ENCODE data around the gene HOGA1.

HOGA1 gene

GRCh38 chr10:97596101-97597082 is 12.2 kb downstream of the HOGA1 start:
- H3K9me2 ChIP-seq (ENCODE audit: low read depth, low read length), result no peaks in the 10 kb centered on the region
- H3K79me2 ChIP-seq (ENCODE audit: insufficient read depth, low read length), result no peaks in the 10 kb centered on the region
- no peaks in the 10 kb centered on the region for H3K36me3 ChIP-seq (ENCODE audit: insufficient read depth, low read length)
- no peak overlapping the region for H3K4me2 ChIP-seq (ENCODE audit: low read length)
- H3K27ac ChIP-seq (ENCODE audit: low read depth, low read length, poor library complexity, severe bottlenecking), result no peak overlapping the region
- H3K9ac ChIP-seq (ENCODE audit: low read length), result no peak overlapping the region
- no peaks in the 10 kb centered on the region for H4K20me1 ChIP-seq (ENCODE audit: insufficient read depth, low read length)
- no peak for TF ChIP-seq EZH2 (IDR thresholded peaks at IDR 0.05; ENCODE audit: borderline replicate concordance, low read length)
- TF ChIP-seq, protein P1, sequence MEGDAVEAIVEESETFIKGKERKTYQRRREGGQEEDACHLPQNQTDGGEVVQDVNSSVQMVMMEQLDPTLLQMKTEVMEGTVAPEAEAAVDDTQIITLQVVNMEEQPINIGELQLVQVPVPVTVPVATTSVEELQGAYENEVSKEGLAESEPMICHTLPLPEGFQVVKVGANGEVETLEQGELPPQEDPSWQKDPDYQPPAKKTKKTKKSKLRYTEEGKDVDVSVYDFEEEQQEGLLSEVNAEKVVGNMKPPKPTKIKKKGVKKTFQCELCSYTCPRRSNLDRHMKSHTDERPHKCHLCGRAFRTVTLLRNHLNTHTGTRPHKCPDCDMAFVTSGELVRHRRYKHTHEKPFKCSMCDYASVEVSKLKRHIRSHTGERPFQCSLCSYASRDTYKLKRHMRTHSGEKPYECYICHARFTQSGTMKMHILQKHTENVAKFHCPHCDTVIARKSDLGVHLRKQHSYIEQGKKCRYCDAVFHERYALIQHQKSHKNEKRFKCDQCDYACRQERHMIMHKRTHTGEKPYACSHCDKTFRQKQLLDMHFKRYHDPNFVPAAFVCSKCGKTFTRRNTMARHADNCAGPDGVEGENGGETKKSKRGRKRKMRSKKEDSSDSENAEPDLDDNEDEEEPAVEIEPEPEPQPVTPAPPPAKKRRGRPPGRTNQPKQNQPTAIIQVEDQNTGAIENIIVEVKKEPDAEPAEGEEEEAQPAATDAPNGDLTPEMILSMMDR (IDR thresholded peaks at IDR 0.05; ENCODE audit: low read length), result no peak
- H3K27me3 ChIP-seq (ENCODE audit: insufficient read depth, low read length), result no peaks in the 10 kb centered on the region
- no peaks in the 10 kb centered on the region for H3F3A ChIP-seq (ENCODE audit: insufficient read depth, low read length)
- no peaks in the 10 kb centered on the region for H3K4me1 ChIP-seq (ENCODE audit: insufficient read depth, low read length, severe bottlenecking)
- H3K4me3 ChIP-seq (ENCODE audit: low read depth, low read length, poor library complexity, severe bottlenecking), result no peak overlapping the region
- H3K9me3 ChIP-seq (ENCODE audit: low read length), result no peaks in the 10 kb centered on the region
- no peak overlapping the region for H2AFZ ChIP-seq (ENCODE audit: low read length)

DNA sequence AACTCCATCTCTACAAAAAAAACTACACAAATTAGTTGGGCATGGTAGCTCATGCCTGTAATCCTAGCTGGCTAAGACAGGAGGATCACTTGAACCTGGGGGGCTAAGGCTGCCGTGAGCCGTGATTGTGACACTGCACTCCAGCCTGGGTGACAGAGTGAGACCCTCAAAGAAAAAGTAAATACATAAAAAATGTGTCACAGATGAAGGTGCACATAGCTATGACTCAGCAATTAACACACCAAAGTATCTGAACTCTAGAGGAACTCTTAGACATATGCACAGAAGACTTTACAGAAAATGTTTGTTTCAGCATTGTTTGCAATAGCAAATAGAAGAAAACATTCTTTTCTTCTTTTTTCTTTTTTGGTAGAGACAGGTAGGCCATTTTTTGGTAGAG is 13.6 kb downstream of the HOGA1 start:
- Histone ChIP-seq H3K79me2 (ENCODE audit: insufficient read depth, low read length) (no peaks in the 10 kb centered on the region), H3K4me2 (ENCODE audit: low read length) (no peak overlapping the region), H3K9me2 (ENCODE audit: low read depth, low read length) (no peaks in the 10 kb centered on the region), H3K9ac (ENCODE audit: low read length) (no peak overlapping the region), H3K27ac (ENCODE audit: low read depth, low read length, poor library complexity, severe bottlenecking) (no peak overlapping the region), H2AFZ (ENCODE audit: low read length) (no peak overlapping the region), H3K27me3 (ENCODE audit: insufficient read depth, low read length) (no peaks in the 10 kb centered on the region), H3K9me3 (ENCODE audit: low read length) (no peaks in the 10 kb centered on the region), H3K36me3 (ENCODE audit: insufficient read depth, low read length) (no peaks in the 10 kb centered on the region), H3K4me1 (ENCODE audit: insufficient read depth, low read length, severe bottlenecking) (no peaks in the 10 kb centered on the region), H4K20me1 (ENCODE audit: insufficient read depth, low read length) (no peaks in the 10 kb centered on the region), H3K4me3 (ENCODE audit: low read depth, low read length, poor library complexity, severe bottlenecking) (no peak overlapping the region), H3F3A (ENCODE audit: insufficient read depth, low read length) (no peaks in the 10 kb centered on the region)
- TF ChIP-seq EZH2 (IDR thresholded peaks at IDR 0.05; ENCODE audit: borderline replicate concordance, low read length), result no peak
- TF ChIP-seq, protein P1 (IDR thresholded peaks at IDR 0.05; ENCODE audit: low read length), result no peak

DNA sequence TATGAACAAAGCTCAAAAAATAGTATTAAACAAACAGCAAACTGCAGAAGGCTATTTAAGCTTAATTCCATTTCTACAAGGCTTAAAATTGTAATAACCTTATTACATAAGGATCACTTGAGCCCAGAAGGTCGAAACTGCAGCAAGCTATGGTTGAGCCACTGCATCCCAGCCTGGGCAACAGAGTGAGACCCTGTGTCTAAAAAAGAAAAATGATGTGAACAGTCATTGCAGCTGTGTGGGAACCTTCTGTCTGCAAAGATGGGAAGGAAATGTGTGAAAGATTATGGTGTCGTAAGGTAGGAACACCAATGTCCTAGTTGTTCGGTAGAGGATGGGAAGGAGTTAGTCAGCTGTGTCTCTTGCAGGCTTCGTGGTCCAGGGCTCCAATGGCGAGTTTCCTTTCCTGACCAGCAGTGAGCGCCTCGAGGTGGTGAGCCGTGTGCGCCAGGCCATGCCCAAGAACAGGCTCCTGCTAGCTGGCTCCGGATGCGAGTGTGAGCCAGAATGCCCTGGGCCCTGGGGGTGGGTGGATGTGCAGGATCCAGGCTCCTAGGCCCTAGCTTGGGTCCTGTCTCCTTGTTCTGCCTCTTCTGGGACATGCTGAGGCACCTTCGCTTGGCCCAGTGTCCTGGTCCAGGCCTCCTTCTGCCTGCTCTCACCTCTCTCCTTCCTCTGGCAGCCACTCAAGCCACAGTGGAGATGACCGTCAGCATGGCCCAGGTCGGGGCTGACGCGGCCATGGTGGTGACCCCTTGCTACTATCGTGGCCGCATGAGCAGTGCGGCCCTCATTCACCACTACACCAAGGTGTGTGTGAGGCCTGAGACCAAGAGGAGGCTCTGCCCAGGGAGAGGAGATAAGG is 14.4 kb downstream of the HOGA1 start:
- Histone ChIP-seq H3K79me2 (ENCODE audit: insufficient read depth, low read length) (no peaks in the 10 kb centered on the region), H3K27ac (ENCODE audit: low read depth, low read length, poor library complexity, severe bottlenecking) (no peak overlapping the region), H3K36me3 (ENCODE audit: insufficient read depth, low read length) (no peaks in the 10 kb centered on the region), H3K4me1 (ENCODE audit: insufficient read depth, low read length, severe bottlenecking) (no peaks in the 10 kb centered on the region), H3K9me3 (ENCODE audit: low read length) (no peaks in the 10 kb centered on the region), H4K20me1 (ENCODE audit: insufficient read depth, low read length) (no peaks in the 10 kb centered on the region), H3K9ac (ENCODE audit: low read length) (no peak overlapping the region), H3K4me3 (ENCODE audit: low read depth, low read length, poor library complexity, severe bottlenecking) (no peak overlapping the region), H3F3A (ENCODE audit: insufficient read depth, low read length) (no peaks in the 10 kb centered on the region), H3K4me2 (ENCODE audit: low read length) (no peak overlapping the region), H3K27me3 (ENCODE audit: insufficient read depth, low read length) (no peaks in the 10 kb centered on the region), H3K9me2 (ENCODE audit: low read depth, low read length) (no peaks in the 10 kb centered on the region), H2AFZ (ENCODE audit: low read length) (no peak overlapping the region)
- TF ChIP-seq EZH2 (IDR thresholded peaks at IDR 0.05; ENCODE audit: borderline replicate concordance, low read length), result no peak
- TF ChIP-seq, protein P1 (IDR thresholded peaks at IDR 0.05; ENCODE audit: low read length), result no peak
